Hematopoietic multipotent progenitor cell treated with erythropoietin and hydrocortisone succinate and interleukin-3 and kit ligand, for 4 days (in vitro differentiated cells): Measurements from ENCODE around the gene CLDND2.

Experiments
- DNase-seq: peaks from one replicate; pipeline ENCODE4 v3.0.0-alpha.2; 2015

CLDND2 gene

GRCh38 chr19:51327066-51328001, 41.5 kb downstream of the CLDND2 start:
- DNase-seq: peak; percentile 92

GRCh38 chr19:51326216-51327065, 42.4 kb downstream of the CLDND2 start:
- DNase-seq: peak; percentile 25

- DNase-seq: peak; percentile 58
Measured at GRCh38 chr19:51325161-51325976, 43.4 kb downstream of the CLDND2 start.

- no peak for DNase-seq
Measured at GRCh38 chr19:51324167-51324481, 44.7 kb downstream of the CLDND2 start.

GRCh38 chr19:51323481-51324166, 45.2 kb downstream of the CLDND2 start:
- no peak for DNase-seq

GRCh38 chr19:51321799-51322198, 47.0 kb downstream of the CLDND2 start:
- no peak for DNase-seq

GRCh38 chr19:51320280-51320657, 48.5 kb downstream of the CLDND2 start:
- no peak for DNase-seq

GRCh38 chr19:51319649-51320279, 49.0 kb downstream of the CLDND2 start:
- DNase-seq: no peak

GRCh38 chr19:51318687-51319648, 49.8 kb downstream of the CLDND2 start:
- DNase-seq: peak; percentile 42

- DNase-seq: no peak
Measured at GRCh38 chr19:51317968-51318367, 50.8 kb downstream of the CLDND2 start.

- peak; percentile 56 for DNase-seq
Measured at GRCh38 chr19:51317376-51317775, 51.4 kb downstream of the CLDND2 start.
